ENCODE data around the gene ILRUN. TPM values are rescaled to one million over a fixed set of nuclear protein-coding genes. Genes with fewer than 3 reads are reported as not detected.

ILRUN gene
- total and polyA plus RNA-seq, 2 of the 8 experiments (the other 6 are each of a cell fraction or from before 2014, with no cell fraction given): 39.2 to 81.2 TPM

DNA sequence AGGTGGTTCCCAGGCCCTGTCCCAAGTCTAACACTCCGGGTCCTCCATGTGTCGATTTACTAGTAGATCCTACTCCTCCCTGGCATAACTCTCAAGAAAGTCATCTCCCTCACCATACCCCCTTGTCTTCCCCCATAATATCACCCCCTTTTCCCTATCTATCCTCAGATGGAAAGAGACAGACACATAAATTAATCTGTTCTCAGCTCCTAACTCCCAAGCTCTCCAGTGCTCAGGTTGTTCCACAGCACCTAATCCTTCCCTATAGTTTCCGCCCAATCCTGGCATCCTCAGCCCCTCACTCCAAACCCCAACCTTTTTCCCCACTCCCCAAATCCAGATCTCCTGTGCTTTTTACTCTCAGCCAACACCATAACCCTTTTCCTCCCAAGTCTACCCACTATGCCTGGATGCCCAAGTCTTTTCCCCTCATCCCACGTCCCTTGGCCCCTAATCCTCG is 808 bp downstream of the ILRUN start:
- peaks cover 8 to 55% of the 10 kb centered on the region in 2 experiments; a peak in 3 of 4 replicates for H3K79me2 ChIP-seq (ENCODE audit: control insufficient read depth in 1 of 2, insufficient read depth in 2 of 2, low read length in 2 of 2)
- H3K27me3 ChIP-seq (replicated peaks in 1 of 4; ENCODE audit: control insufficient read depth in 3 of 4, extremely low read depth in 1 of 4, insufficient read depth in 3 of 4, low read length in 3 of 4): no peaks in the 10 kb centered on the region
- FAIRE-seq (no peak), DNase-seq (ENCODE audit: low read depth in 1 of 2, low spot score in 2 of 2) (no peak)
- H3K23me2 ChIP-seq (ENCODE audit: low read depth, low read length): peaks cover 11% of the 10 kb centered on the region
- H3K4ac ChIP-seq (replicated peaks; ENCODE audit: insufficient read length, low read depth, low read length): no peak overlapping the region
- H3K27ac ChIP-seq (ENCODE audit: low read depth, low read length): no peak overlapping the region
- no peak overlapping the region for H2AK5ac ChIP-seq (ENCODE audit: low read depth, low read length)
- no peak overlapping the region for H3K23ac ChIP-seq (ENCODE audit: insufficient read length)
- WGBS, 2 experiments (ENCODE audit: extremely low coverage in 1 of 2, insufficient coverage in 1 of 2, insufficient read length in 1 of 2, insufficient replicate concordance in 2 of 2, low coverage in 1 of 2, low lambda C conversion rate in 2 of 2, missing lambda C conversion rate in 1 of 2): 53% methylated on average over 4 of the region's 5 CpGs; no CpG with 5 or more reads in 1 of the 2 experiments
- H3K36me3 ChIP-seq (ENCODE audit: control insufficient read depth in 2 of 4, insufficient read depth in 4 of 4, low read length in 3 of 4): no peaks in the 10 kb centered on the region
- H2BK12ac ChIP-seq (ENCODE audit: low read depth, low read length): no peak overlapping the region
- H3K4me3 ChIP-seq (ENCODE audit: extremely low read depth in 1 of 4, insufficient read depth in 2 of 4, low read depth in 3 of 4, low read length in 4 of 4): peak overlapping the region; percentile 85 to 96 (median 88)
- peaks cover 0 to 15% of the 10 kb centered on the region in 2 experiments for H4K20me1 ChIP-seq (replicated peaks in 1 of 2; ENCODE audit: control insufficient read depth in 1 of 2, insufficient read depth in 2 of 2, low read length in 2 of 2)
- H2BK20ac ChIP-seq (ENCODE audit: low read length): no peak overlapping the region
- peak overlapping the region; percentile 55 to 83 (median 83) for H3K9ac ChIP-seq (replicated peaks in 1 of 4; ENCODE audit: extremely low read depth in 1 of 4, low read depth in 3 of 4, low read length in 3 of 4)
- POLR2A ChIA-PET (ENCODE audit: partially characterized antibody): interaction anchor here (0.9 to 1.4 kb wide), 7 partner anchors 14 to 447 kb away, joined by 3 to 4 read pairs (median 3); partner anchors contain the start of genes SMIM29, SNRPC and TAF11
- CTCF ChIA-PET (ENCODE audit: partially characterized antibody): interaction anchor here (0.6 to 1.2 kb wide), 3 partner anchors 29 to 1183 kb away, joined by 3 to 4 read pairs (median 3); no protein-coding TSS in a partner anchor
- H3K9me3 ChIP-seq (ENCODE audit: insufficient read depth in 2 of 2, low read depth in 1 of 2, low read length in 1 of 2): no peaks in the 10 kb centered on the region
- no peak overlapping the region for H4K5ac ChIP-seq (ENCODE audit: insufficient read length, low read depth, low read length)
- H3K18ac ChIP-seq (ENCODE audit: extremely low read depth, low read length): no peak overlapping the region; the same call in 1 of the 2 replicates
- H3K4me2 ChIP-seq (ENCODE audit: insufficient read depth in 1 of 2, low read depth in 2 of 2, low read length in 2 of 2): peak overlapping the region; percentile 63 to 92
- no peak overlapping the region for H4K8ac ChIP-seq (ENCODE audit: extremely low read depth, insufficient read depth, low read length)
- H3K79me1 ChIP-seq (ENCODE audit: low read depth, low read length): peaks cover 7% of the 10 kb centered on the region; the same call in 1 of the 2 replicates
- no peak overlapping the region for H2BK120ac ChIP-seq (replicated peaks; ENCODE audit: low read depth, low read length)
- H3K14ac ChIP-seq (ENCODE audit: insufficient read length): no peak overlapping the region
- 0 out of 2 replicates have a peak overlapping the region, but pooled peaks have one; percentile 35 for H2BK5ac ChIP-seq (ENCODE audit: low read depth, low read length)
- no peak overlapping the region for H3K56ac ChIP-seq (replicated peaks; ENCODE audit: insufficient read length, low read depth, low read length)
- peaks cover 0 to 7% (median under 1%) of the 10 kb centered on the region in 4 experiments; a peak in 3 of 7 replicates for H3K4me1 ChIP-seq (replicated peaks in 1 of 4; ENCODE audit: control insufficient read depth in 3 of 4, insufficient read depth in 4 of 4, low read length in 3 of 4)
- H2BK15ac ChIP-seq (ENCODE audit: low read length): no peak overlapping the region
- H2AFZ ChIP-seq (ENCODE audit: low read length): no peak overlapping the region
- no peak overlapping the region for H4K91ac ChIP-seq (replicated peaks; ENCODE audit: insufficient read length, low read length)
- TF ChIP-seq CREB1 (IDR thresholded peaks at IDR 0.05): no peak
- TF ChIP-seq BRCA1 (IDR thresholded peaks at IDR 0.05; ENCODE audit: low read depth, low read length): no peak
- TF ChIP-seq RBBP5 (IDR thresholded peaks at IDR 0.05; ENCODE audit: borderline replicate concordance, low read depth, low read length): no peak
- TF ChIP-seq POLR2A (IDR thresholded peaks at IDR 0.05; ENCODE audit: control extremely low read depth in 1 of 2, low read depth in 2 of 2, low read length in 2 of 2): no peak
- TF ChIP-seq JUN (IDR thresholded peaks at IDR 0.05; ENCODE audit: low read depth, low read length): no peak
- no peak for TF ChIP-seq TEAD4 (IDR thresholded peaks at IDR 0.05; ENCODE audit: low read depth, low read length)
- no peak for TF ChIP-seq CTCF (IDR thresholded peaks at IDR 0.05; ENCODE audit: control extremely low read depth in 1 of 3, insufficient read depth in 1 of 3, low read depth in 1 of 3, low read length in 3 of 3)
- TF ChIP-seq, protein P1, sequence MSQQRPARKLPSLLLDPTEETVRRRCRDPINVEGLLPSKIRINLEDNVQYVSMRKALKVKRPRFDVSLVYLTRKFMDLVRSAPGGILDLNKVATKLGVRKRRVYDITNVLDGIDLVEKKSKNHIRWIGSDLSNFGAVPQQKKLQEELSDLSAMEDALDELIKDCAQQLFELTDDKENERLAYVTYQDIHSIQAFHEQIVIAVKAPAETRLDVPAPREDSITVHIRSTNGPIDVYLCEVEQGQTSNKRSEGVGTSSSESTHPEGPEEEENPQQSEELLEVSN (IDR thresholded peaks at IDR 0.05): no peak
- TF ChIP-seq PHF8 (conservative IDR thresholded peaks at IDR 0.05; ENCODE audit: low read depth, low read length): no peak
